K562 (cell line): ENCODE data around the gene COL23A1. TPM values are rescaled to one million over a fixed set of nuclear protein-coding genes. Genes with fewer than 3 reads are reported as not detected.
"Not testable (repeated sequence)": the region's sequence is repeated elsewhere in the genome, so short reads cannot be mapped to it uniquely, and the experiment has no call there.

ENCODE experiments used
- ATAC-seq: fragments of 200-7000 bp; cut with Tn5 transposase; 3 replicates; pipeline ENCODE4 v1.9.1; 2020; ENCODE audit warnings: moderate library complexity
- BruUV-seq: library from RNA; stranded (reverse); fragments of 400-500 nt; replicated peaks from 2 replicates; lab custom pipeline; 2021; lab: Mats Ljungman, UMichigan
- CTCF ChIA-PET: fragments of 300-600 bp; formaldehyde crosslinking; extraction: SDS; loops from one replicate; lab custom pipeline; 2021; ENCODE audit warnings: low intra/inter-chr PET ratio; lab: Yijun Ruan, JAX
- POLR2A ChIA-PET: fragments of 300-600, 350-650 bp; sonication (Branson Sonifier 250); formaldehyde crosslinking; extraction: SDS; loops from one replicate; lab custom pipeline; 2021; ENCODE audit warnings: antibody characterized with exemption, inconsistent platforms; lab: Yijun Ruan, JAX
- DNase-seq, 4 experiments: peaks; one replicate each; pipeline versions ENCODE4 v3.0.0 to v3.0.0-alpha.2; 2011 to 2018; ENCODE audit warnings: low spot score in 3 of 4, mixed read lengths in 3 of 4; ENCODE audit errors: extremely low read depth in 1 of 4
- FAIRE-seq: peaks from 2 replicates; lab custom pipeline; 2011; peaks lifted over from hg19 to GRCh38; lab: Jason Lieb, UNC
- H2AFZ ChIP-seq: 2 replicates; pipeline ENCODE4 v1.6.0; 2011; ENCODE audit warnings: low read depth, low read length, control low read depth, inconsistent platforms
- H3K27ac ChIP-seq: fragments of 200-600 bp; 3 replicates; pipeline ENCODE4 v1.8.0; 2011; ENCODE audit warnings: low read depth, mild to moderate bottlenecking, control low read depth, inconsistent platforms, low read length, moderate library complexity, mixed read lengths; ENCODE audit errors: extremely low read depth
- H3K27me3 ChIP-seq, 2 experiments: fragments of 300-600 bp in 1 of 2; 2 replicates in 1 of 2; 3 replicates in 1 of 2; pipeline versions ENCODE4 v1.6.0 to v1.8.0; 2011; ENCODE audit warnings: inconsistent platforms in 2 of 2, low read length in 2 of 2, mild to moderate bottlenecking in 1 of 2, mixed read lengths in 1 of 2, moderate library complexity in 1 of 2; ENCODE audit not compliant: control insufficient read depth in 2 of 2, insufficient read depth in 2 of 2
- H3K36me3 ChIP-seq: fragments of 300-600 bp; 3 replicates; pipeline ENCODE4 v1.8.0; 2011; ENCODE audit warnings: mild to moderate bottlenecking, low read length, inconsistent platforms; ENCODE audit not compliant: control insufficient read depth, insufficient read depth
- H3K4me1 ChIP-seq, 2 experiments: fragments of 200-600 bp in 1 of 2; replicated peaks in 1 of 2; 2 replicates in 1 of 2; 3 replicates in 1 of 2; pipeline versions ENCODE4 v1.5.1 to v1.8.0; 2011; ENCODE audit warnings: inconsistent platforms in 2 of 2, low read length in 2 of 2, mild to moderate bottlenecking in 1 of 2, mixed read lengths in 1 of 2, moderate library complexity in 1 of 2; ENCODE audit not compliant: control insufficient read depth in 2 of 2, insufficient read depth in 2 of 2
- H3K4me2 ChIP-seq: 2 replicates; pipeline ENCODE4 v1.6.1; 2011; ENCODE audit warnings: low read length, control low read depth, inconsistent platforms, mixed read lengths; ENCODE audit not compliant: insufficient read depth
- H3K4me3 ChIP-seq: fragments of 200-600 bp; sonication (generic), shearing (Covaris generic); 2 replicates; pipeline ENCODE4 v1.5.1; 2016; ENCODE audit warnings: control low read depth, inconsistent platforms
- H3K79me2 ChIP-seq: fragments of 200-600 bp; 3 replicates; pipeline ENCODE4 v1.8.0; 2011; ENCODE audit warnings: low read length, inconsistent platforms; ENCODE audit not compliant: control insufficient read depth, insufficient read depth
- H3K9ac ChIP-seq, 2 experiments: 2 replicates each; pipeline versions ENCODE4 v1.6.0 to v1.6.1; 2011; ENCODE audit warnings: low read depth in 2 of 2, low read length in 2 of 2, control low read depth in 1 of 2, inconsistent platforms in 1 of 2, mild to moderate bottlenecking in 1 of 2, mixed read lengths in 1 of 2; ENCODE audit not compliant: insufficient read depth in 1 of 2
- H3K9me1 ChIP-seq: one replicate; pipeline ENCODE4 v1.6.0; 2011; ENCODE audit warnings: inconsistent platforms, mild to moderate bottlenecking, low read length, moderate library complexity; ENCODE audit not compliant: control insufficient read depth, insufficient read depth
- H3K9me3 ChIP-seq: replicated peaks from 2 replicates; pipeline ENCODE4 v1.5.1; 2011; ENCODE audit warnings: low read depth, low read length, inconsistent platforms; ENCODE audit not compliant: control insufficient read depth, insufficient read depth
- H4K20me1 ChIP-seq: replicated peaks from 2 replicates; pipeline ENCODE4 v1.6.1; 2011; ENCODE audit warnings: low read length, inconsistent platforms, mixed read lengths; ENCODE audit not compliant: control insufficient read depth, insufficient read depth
- ARID2 ChIP-seq: fragments of 450-650 bp; IDR thresholded peaks from 2 replicates; pipeline ENCODE4 v1.6.1; 2017; ENCODE audit warnings: antibody characterized with exemption, mild to moderate bottlenecking
- POLR2G ChIP-seq: fragments of 200-400 bp; formaldehyde crosslinking; IDR thresholded peaks from 2 replicates; pipeline ENCODE4 v1.6.1; 2017; ENCODE audit warnings: low read depth, mild to moderate bottlenecking, antibody characterized with exemption, low read length, moderate library complexity
- ZNF239 ChIP-seq: fragments of 250-450 bp; sonication (Bioruptor Pico); IDR thresholded peaks from 2 replicates; pipeline ENCODE4 v1.4.0; 2020; ENCODE audit warnings: mild to moderate bottlenecking
- ZNF277 ChIP-seq: fragments of 250-450 bp; sonication (Bioruptor Pico); IDR thresholded peaks from 2 replicates; pipeline ENCODE4 v1.8.0; 2022; ENCODE audit warnings: inconsistent platforms, mild to moderate bottlenecking, moderate library complexity, borderline replicate concordance
- ZNF408 ChIP-seq: fragments of 250-450 bp; sonication (Bioruptor Pico); IDR thresholded peaks from 2 replicates; pipeline ENCODE4 v1.4.0; 2020; ENCODE audit warnings: low read depth, mild to moderate bottlenecking, moderate library complexity
- WGBS: fragments of 100-300 bp; shearing (Covaris generic); methylation state at CpG from one replicate; pipeline ENCODE4 v1.1.6; 2016; ENCODE audit warnings: low coverage, mixed read lengths; ENCODE audit not compliant: insufficient coverage; ENCODE audit errors: missing lambda C conversion rate; 5-methylcytosine and 5-hydroxymethylcytosine counted together
- in situ Hi-C: fragments of 300-500 bp; cut with MboI; formaldehyde crosslinking; loops from 4 replicates; pipeline ENCODE4 v1.15.0; 2018; ENCODE audit warnings: inconsistent platforms, mixed read lengths
- intact Hi-C: fragments of 100-400 bp; cut with micrococcal nuclease; formaldehyde crosslinking; loops from 2 replicates; pipeline ENCODE4 v1.14.2; 2022
- polyA plus RNA-seq, 8 experiments: library from polyadenylated mRNA; depleted of rRNA in 4 of 8; stranded (reverse) in 5 of 8; unstranded in 3 of 8; fragments of >200 nt; fragmentation: Nextera tagmentation in 2 of 8; fragmentation: Illumina TruSeq in 1 of 8; extraction: Ambion mirVana in 2 of 8; extraction: Trizol in 1 of 8; gene quantifications; 2 replicates each; pipeline versions ENCODE4 v1.2.1 to v1.2.3, GENCODE V29; 2011 to 2014; ENCODE audit warnings: inconsistent platforms in 1 of 8, missing spikeins in 1 of 8
- total RNA-seq, 7 experiments: library from RNA; depleted of rRNA in 6 of 7; stranded (reverse); fragments of >200 nt in 6 of 7; fragmentation: Illumina TruSeq in 2 of 7; extraction: Trizol in 2 of 7; gene quantifications; 2 replicates each; pipeline versions ENCODE4 v1.2.1 to v1.2.3, GENCODE V29; 2011 to 2021; ENCODE audit warnings: low replicate concordance in 1 of 7

The COL23A1 gene
- total and polyA plus RNA-seq, 9 of the 15 experiments (the other 6 are each of a cell fraction or from before 2014, with no cell fraction given), result 0.09 TPM; not detected in 8

GRCh38 chr5:178486878-178487512 is 103.2 kb downstream of the COL23A1 start:
- H3K79me2 ChIP-seq, H3K9me1 ChIP-seq, H3K9me3 ChIP-seq, H2AFZ ChIP-seq, in situ Hi-C loops, DNase-seq, FAIRE-seq, H3K9ac ChIP-seq, H3K27ac ChIP-seq, BruUV-seq, CTCF ChIA-PET, H4K20me1 ChIP-seq, ATAC-seq, intact Hi-C loops, H3K4me2 ChIP-seq, H3K36me3 ChIP-seq, H3K4me1 ChIP-seq, H3K4me3 ChIP-seq: not testable (repeated sequence)
- POLR2A ChIA-PET, result interaction anchor here (0.7 to 1.3 kb wide), 3 partner anchors 9 to 17 kb away, joined by 4 to 5 read pairs (median 5); no protein-coding TSS in a partner anchor
- 4% methylated on average over 10 of the region's 10 CpGs for WGBS
- H3K27me3 ChIP-seq, result peaks cover 16 to 36% of the 10 kb centered on the region in 2 experiments; a peak in 4 of 5 replicates

- H3K9me1 ChIP-seq, result no peaks in the 10 kb centered on the region
- WGBS, result 17% methylated on average over 17 of the region's 17 CpGs
- in situ Hi-C loops, result no loop called here
- ChIA-PET CTCF (no interaction called here), POLR2A (interaction anchor here (0.7 to 1.3 kb wide), 4 partner anchors 10 to 22 kb away, joined by 3 to 5 read pairs (median 4); no protein-coding TSS in a partner anchor)
- no peak for DNase-seq
- H3K79me2 ChIP-seq, result no peaks in the 10 kb centered on the region
- FAIRE-seq, result no peak
- peaks cover 16 to 35% of the 10 kb centered on the region in 2 experiments; a peak in 4 of 5 replicates for H3K27me3 ChIP-seq
- H2AFZ ChIP-seq, result no peak overlapping the region
- intact Hi-C loops, result no loop called here
- no peak overlapping the region for H3K4me3 ChIP-seq
- no TSS peak for BruUV-seq
- ATAC-seq, result no peak
- H3K36me3 ChIP-seq, result no peaks in the 10 kb centered on the region
- H3K4me1 ChIP-seq, result no peaks in the 10 kb centered on the region
- no peak overlapping the region for H3K9ac ChIP-seq
- H3K9me3 ChIP-seq, result no peaks in the 10 kb centered on the region
- TF ChIP-seq ZNF277 (no peak), ZNF239 (CRISPR knock-in tag) (no peak), POLR2G (no peak), ARID2 (no peak), ZNF408 (CRISPR knock-in tag) (no peak)
- no peak overlapping the region for H3K4me2 ChIP-seq
- H3K27ac ChIP-seq, result no peak overlapping the region
- H4K20me1 ChIP-seq, result no peaks in the 10 kb centered on the region
These were observed 104.0 kb downstream of the COL23A1 start for GRCh38 chr5:178486239-178486641.
